ENCODE data around the gene BTBD6. TPM values are rescaled to one million over a fixed set of nuclear protein-coding genes. Genes with fewer than 3 reads are reported as not detected.

The BTBD6 gene
- total RNA-seq, 1 donor from 2014 or later, result 50.6 TPM

DNA sequence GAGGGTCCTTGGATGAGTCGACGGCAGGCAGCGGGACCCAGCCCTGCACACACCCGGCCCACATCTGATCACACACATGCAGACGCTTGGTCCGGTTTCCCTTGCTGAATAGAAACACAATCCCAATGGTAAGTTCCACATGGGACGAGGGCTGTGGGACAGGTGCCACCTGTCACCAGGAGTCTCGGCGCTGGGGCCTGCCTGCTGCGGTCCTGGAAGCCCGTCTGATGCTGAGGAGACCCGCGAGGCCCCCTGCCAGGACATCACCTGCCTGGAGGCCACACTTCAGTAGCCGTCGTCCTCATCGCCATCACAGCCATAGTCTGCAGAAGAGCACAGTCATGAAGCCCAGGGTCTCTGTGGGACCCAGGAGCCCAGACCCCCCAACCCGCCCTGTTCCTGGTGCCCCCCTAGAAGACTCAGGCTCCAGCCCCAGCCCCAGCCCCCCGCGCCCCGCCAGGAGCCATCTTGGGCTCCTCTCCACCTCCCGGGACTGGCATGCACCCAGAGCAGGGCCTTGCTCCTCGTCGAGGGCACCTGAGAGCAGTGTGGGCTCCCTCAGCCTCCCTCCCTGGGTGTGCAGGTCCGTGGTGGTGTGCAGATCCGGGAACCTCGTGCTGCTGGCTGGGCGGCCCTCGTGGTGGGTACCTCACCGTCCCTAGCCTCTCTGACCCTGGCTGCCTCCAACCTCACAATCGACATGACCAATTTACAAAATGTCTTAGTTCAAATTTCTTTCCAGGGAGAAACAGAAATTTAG is 37.9 kb upstream of the BTBD6 start:
- Histone ChIP-seq H3K4me3 (ENCODE audit: low read length in 3 of 3) (no peak overlapping the region), H3K27me3 (ENCODE audit: control insufficient read depth in 3 of 3, insufficient read depth in 3 of 3, low read length in 3 of 3) (no peaks in the 10 kb centered on the region), H3K9ac (ENCODE audit: low read depth in 1 of 3, low read length in 3 of 3) (no peak overlapping the region), H3K9me3 (ENCODE audit: control insufficient read depth in 3 of 3, low read length in 3 of 3) (no peaks in the 10 kb centered on the region), H3K27ac (ENCODE audit: low read depth, low read length) (no peak overlapping the region), H3K36me3 (ENCODE audit: control insufficient read depth in 3 of 3, insufficient read depth in 3 of 3, low read length in 3 of 3) (peaks cover 13 to 22% (median 18%) of the 10 kb centered on the region in 3 donors), H3K4me1 (ENCODE audit: control insufficient read depth in 3 of 3, insufficient read depth in 3 of 3, low read length in 3 of 3) (peaks cover 13 to 38% (median 16%) of the 10 kb centered on the region in 3 donors)

DNA sequence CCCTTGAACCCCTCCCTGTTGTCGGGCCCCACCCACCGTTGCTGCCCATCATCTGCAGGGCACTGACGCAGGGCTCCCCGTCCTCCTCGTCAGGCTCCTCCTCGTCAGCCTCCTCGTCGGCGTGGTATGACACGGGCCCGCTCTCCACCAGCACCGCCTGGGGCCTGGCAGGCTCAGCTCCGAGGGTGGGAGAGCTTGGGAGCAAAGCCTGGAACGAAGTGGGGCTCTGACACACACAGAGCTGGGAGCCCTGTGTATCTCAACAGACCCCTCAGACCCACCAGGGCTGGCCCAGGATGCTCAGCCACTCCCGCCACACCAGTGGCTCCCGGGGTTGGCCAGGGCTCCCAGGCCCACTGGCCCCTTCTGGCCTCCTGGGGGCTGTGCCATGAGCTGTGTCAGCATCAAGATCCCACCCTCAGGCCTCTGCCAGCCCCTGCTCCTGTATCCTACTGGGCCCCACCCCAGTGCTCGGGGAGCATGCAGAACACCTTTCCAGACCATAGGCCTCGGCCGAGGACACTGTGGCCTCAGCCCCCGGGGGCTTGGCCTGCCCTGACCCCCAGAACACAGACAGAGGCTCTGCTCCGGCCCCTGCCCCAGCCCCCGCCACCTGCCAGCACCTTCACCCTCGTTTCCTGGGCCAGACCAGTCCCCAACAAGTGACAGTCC is 37.1 kb upstream of the BTBD6 start:
- Histone ChIP-seq H3K9ac (ENCODE audit: low read depth in 1 of 3, low read length in 3 of 3) (no peak overlapping the region), H3K9me3 (ENCODE audit: control insufficient read depth in 3 of 3, low read length in 3 of 3) (no peaks in the 10 kb centered on the region), H3K4me3 (ENCODE audit: low read length in 3 of 3) (no peak overlapping the region), H3K27ac (ENCODE audit: low read depth, low read length) (no peak overlapping the region), H3K4me1 (ENCODE audit: control insufficient read depth in 3 of 3, insufficient read depth in 3 of 3, low read length in 3 of 3) (peaks cover 9 to 38% (median 12%) of the 10 kb centered on the region in 3 donors), H3K36me3 (ENCODE audit: control insufficient read depth in 3 of 3, insufficient read depth in 3 of 3, low read length in 3 of 3) (peaks cover 13 to 26% (median 25%) of the 10 kb centered on the region in 3 donors), H3K27me3 (ENCODE audit: control insufficient read depth in 3 of 3, insufficient read depth in 3 of 3, low read length in 3 of 3) (no peaks in the 10 kb centered on the region)

DNA sequence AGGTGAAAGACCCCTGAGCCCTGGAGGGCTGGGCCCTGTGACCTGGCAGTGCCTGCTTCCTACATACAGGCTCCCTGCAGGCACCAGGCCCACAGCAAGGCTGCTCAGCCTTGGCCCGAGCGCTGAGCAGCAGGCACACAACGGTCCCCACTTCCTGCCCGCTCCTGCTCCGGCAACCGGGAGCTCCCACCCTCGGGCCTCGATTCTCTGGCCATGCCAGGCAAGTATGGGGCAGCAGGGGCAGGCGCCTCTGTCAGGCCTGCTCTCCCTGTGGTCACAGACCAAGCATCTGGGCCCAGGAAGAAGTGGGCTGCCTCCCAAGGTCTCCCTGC is 36.6 kb upstream of the BTBD6 start:
- Histone ChIP-seq H3K4me1 (ENCODE audit: control insufficient read depth in 3 of 3, insufficient read depth in 3 of 3, low read length in 3 of 3) (peaks cover 9 to 39% (median 13%) of the 10 kb centered on the region in 3 donors), H3K27ac (ENCODE audit: low read depth, low read length) (no peak overlapping the region), H3K9me3 (ENCODE audit: control insufficient read depth in 3 of 3, low read length in 3 of 3) (no peaks in the 10 kb centered on the region), H3K27me3 (ENCODE audit: control insufficient read depth in 3 of 3, insufficient read depth in 3 of 3, low read length in 3 of 3) (no peaks in the 10 kb centered on the region), H3K36me3 (ENCODE audit: control insufficient read depth in 3 of 3, insufficient read depth in 3 of 3, low read length in 3 of 3) (peaks cover 13 to 29% (median 26%) of the 10 kb centered on the region in 3 donors), H3K4me3 (ENCODE audit: low read length in 3 of 3) (no peak overlapping the region), H3K9ac (ENCODE audit: low read depth in 1 of 3, low read length in 3 of 3) (no peak overlapping the region)

DNA sequence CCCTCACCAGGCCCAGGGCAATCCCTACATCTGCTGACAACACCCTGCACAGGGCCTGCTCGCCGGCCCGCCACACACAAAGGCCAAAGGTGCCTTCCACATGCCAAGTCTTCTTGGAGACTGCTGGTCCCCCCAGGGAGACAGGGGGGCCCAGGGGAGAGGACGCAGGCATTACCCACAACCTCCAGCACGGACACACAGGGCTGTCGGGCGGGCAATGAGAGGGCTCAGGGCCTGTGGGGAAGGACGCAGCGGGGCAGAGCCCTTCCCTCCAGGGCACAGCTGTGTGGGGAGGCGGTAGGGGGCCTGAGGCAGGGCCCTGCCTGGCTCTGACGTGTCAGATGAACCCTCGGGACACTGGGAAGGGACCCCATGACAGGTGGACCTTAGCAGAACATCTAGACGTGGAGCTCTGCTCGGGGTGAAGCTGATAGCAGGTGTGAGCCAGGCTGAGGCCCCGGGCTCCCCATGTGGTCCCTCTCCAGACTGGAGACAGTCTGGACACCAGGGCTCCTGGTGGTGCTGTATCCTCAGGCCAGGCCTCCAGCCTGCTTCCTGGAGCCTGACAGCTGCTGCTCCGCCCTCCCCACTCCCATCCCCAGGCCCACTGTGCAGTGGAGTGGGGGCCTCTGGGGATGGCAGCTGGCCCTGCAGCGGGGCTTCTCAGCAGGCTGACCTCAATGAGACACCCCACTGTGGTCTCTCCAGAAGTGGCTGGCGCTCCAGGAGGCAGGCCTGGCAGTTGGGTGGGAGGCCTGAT is 35.6 kb upstream of the BTBD6 start:
- Histone ChIP-seq H3K4me3 (ENCODE audit: low read length in 3 of 3) (no peak overlapping the region), H3K27me3 (ENCODE audit: control insufficient read depth in 3 of 3, insufficient read depth in 3 of 3, low read length in 3 of 3) (no peaks in the 10 kb centered on the region), H3K9ac (ENCODE audit: low read depth in 1 of 3, low read length in 3 of 3) (no peak overlapping the region), H3K9me3 (ENCODE audit: control insufficient read depth in 3 of 3, low read length in 3 of 3) (no peaks in the 10 kb centered on the region), H3K4me1 (ENCODE audit: control insufficient read depth in 3 of 3, insufficient read depth in 3 of 3, low read length in 3 of 3) (peaks cover 9 to 29% (median 13%) of the 10 kb centered on the region in 3 donors), H3K27ac (ENCODE audit: low read depth, low read length) (no peak overlapping the region), H3K36me3 (ENCODE audit: control insufficient read depth in 3 of 3, insufficient read depth in 3 of 3, low read length in 3 of 3) (peaks cover 22 to 36% (median 35%) of the 10 kb centered on the region in 3 donors)

DNA sequence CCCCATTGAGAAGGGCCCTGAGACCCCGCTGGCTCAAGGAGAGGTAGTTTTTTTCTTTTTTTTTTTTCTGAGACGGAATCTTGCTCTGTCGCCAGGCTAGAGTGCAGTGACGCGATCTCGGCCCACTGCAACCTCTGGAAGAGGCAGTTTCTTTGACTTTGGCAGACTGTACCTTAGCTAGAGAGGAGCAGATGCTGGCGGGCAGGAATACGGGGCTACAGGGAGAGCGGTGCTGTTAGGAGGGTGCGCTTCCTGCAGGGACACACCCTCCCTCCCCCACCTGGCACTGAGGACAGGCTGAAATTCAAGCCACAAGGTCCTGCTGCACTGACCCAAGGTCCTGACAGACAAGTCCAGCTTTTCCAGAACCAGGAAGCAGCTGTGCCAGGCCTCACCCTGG is 35.0 kb upstream of the BTBD6 start:
- peaks cover 28 to 43% (median 40%) of the 10 kb centered on the region in 3 donors for H3K36me3 ChIP-seq (ENCODE audit: control insufficient read depth in 3 of 3, insufficient read depth in 3 of 3, low read length in 3 of 3)
- no peak overlapping the region for H3K27ac ChIP-seq (ENCODE audit: low read depth, low read length)
- H3K27me3 ChIP-seq (ENCODE audit: control insufficient read depth in 3 of 3, insufficient read depth in 3 of 3, low read length in 3 of 3), result no peaks in the 10 kb centered on the region
- H3K4me3 ChIP-seq (ENCODE audit: low read length in 3 of 3), result no peak overlapping the region
- H3K4me1 ChIP-seq (ENCODE audit: control insufficient read depth in 3 of 3, insufficient read depth in 3 of 3, low read length in 3 of 3), result peaks cover 9 to 29% (median 13%) of the 10 kb centered on the region in 3 donors
- H3K9me3 ChIP-seq (ENCODE audit: control insufficient read depth in 3 of 3, low read length in 3 of 3), result no peaks in the 10 kb centered on the region
- peak overlapping the region in 1 of 3 donors; percentile 40 for H3K9ac ChIP-seq (ENCODE audit: low read depth in 1 of 3, low read length in 3 of 3)

DNA sequence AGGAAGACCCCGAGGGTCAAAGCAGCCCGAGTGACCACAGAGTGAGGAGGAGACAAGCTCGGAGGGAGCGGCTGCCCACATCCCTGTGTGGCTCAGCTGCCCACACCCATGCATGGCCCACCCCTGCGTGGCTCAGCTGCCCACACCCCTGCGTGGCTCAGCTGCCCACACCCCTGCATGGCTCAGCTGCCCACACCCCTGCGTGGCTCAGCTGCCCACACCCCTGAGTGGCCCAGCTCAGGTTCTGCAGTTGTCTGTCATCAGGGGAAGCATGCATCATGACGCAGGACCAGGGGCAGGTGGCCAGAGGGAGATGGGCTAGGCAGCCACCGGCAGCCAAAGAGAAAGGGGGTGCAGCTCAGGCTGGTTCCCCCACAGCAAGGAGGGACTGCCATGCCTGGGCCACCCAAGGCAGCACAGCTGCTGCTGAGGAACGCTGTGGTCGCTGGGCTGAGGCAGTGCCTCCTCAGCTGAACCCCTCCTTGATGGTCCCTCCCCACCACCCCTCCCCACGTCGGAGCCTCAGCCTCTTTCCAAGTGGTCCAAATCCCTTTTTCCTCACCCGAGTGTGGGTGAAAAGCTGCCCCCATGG is 33.9 kb upstream of the BTBD6 start:
- Histone ChIP-seq H3K9ac (ENCODE audit: low read depth in 1 of 3, low read length in 3 of 3) (peak overlapping the region in 1 of 3 donors; percentile 40), H3K27ac (ENCODE audit: low read depth, low read length) (no peak overlapping the region), H3K27me3 (ENCODE audit: control insufficient read depth in 3 of 3, insufficient read depth in 3 of 3, low read length in 3 of 3) (no peaks in the 10 kb centered on the region), H3K36me3 (ENCODE audit: control insufficient read depth in 3 of 3, insufficient read depth in 3 of 3, low read length in 3 of 3) (peaks cover 38 to 50% (median 48%) of the 10 kb centered on the region in 3 donors), H3K4me3 (ENCODE audit: low read length in 3 of 3) (no peak overlapping the region), H3K9me3 (ENCODE audit: control insufficient read depth in 3 of 3, low read length in 3 of 3) (no peaks in the 10 kb centered on the region), H3K4me1 (ENCODE audit: control insufficient read depth in 3 of 3, insufficient read depth in 3 of 3, low read length in 3 of 3) (peaks cover 9 to 29% (median 13%) of the 10 kb centered on the region in 3 donors)

DNA sequence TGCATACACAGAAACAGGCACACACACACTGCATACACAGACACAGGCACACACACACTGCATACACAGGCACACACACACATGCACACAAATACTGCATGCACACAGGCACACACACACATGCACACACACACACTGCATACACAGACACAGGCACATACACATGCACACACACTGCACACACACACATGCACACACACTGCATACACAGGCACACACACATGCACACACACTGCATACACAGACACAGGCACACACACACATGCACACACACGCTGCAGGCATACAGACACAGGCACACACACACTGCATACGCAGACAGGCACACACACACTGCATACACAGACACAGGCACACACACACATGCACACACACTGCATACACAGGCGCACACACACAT is 32.7 kb upstream of the BTBD6 start:
- Histone ChIP-seq H3K4me3 (ENCODE audit: low read length in 3 of 3) (no peak overlapping the region), H3K4me1 (ENCODE audit: control insufficient read depth in 3 of 3, insufficient read depth in 3 of 3, low read length in 3 of 3) (peaks cover 9 to 29% (median 13%) of the 10 kb centered on the region in 3 donors), H3K27me3 (ENCODE audit: control insufficient read depth in 3 of 3, insufficient read depth in 3 of 3, low read length in 3 of 3) (no peaks in the 10 kb centered on the region), H3K9me3 (ENCODE audit: control insufficient read depth in 3 of 3, low read length in 3 of 3) (no peaks in the 10 kb centered on the region), H3K36me3 (ENCODE audit: control insufficient read depth in 3 of 3, insufficient read depth in 3 of 3, low read length in 3 of 3) (peaks cover 39 to 55% (median 45%) of the 10 kb centered on the region in 3 donors), H3K9ac (ENCODE audit: low read depth in 1 of 3, low read length in 3 of 3) (no peak overlapping the region), H3K27ac (ENCODE audit: low read depth, low read length) (no peak overlapping the region)

DNA sequence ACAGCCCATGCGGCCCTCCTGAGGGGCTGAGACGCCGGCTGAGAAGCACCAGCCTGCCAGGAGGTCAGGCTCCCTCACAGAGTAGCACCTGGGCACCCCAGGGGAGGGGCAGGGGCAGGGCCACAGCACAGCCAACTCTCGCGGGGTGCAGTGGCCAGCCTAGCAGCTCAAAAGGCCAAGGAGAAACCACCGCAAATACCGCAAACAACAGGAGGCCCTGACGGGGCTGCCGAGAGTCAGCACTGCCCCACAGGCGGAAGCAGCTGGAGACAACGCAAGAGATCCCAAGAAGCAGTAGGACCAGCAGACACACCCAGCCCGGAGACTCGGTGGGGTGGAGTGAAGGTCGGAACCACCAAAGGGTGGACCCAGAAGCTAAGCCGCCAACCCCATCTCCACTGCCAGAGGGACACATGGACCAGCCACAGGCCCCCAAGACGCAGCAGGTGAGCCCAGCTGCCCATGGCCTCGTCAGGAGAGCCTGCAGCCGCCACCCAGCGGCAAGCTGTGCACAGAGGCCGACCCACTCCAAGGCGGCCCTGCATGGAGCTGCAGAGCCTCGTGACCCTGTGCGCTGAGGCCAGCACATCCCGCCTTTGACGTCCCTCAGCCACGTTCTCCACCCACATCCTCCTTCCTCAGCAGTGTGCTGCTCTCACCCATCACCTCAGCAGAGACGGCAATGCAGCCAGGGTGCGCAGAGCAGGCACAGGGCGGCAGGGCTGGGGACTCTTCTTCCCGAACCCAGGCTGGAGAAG is 31.7 kb upstream of the BTBD6 start:
- no peak overlapping the region for H3K9ac ChIP-seq (ENCODE audit: low read depth in 1 of 3, low read length in 3 of 3)
- no peak overlapping the region for H3K4me3 ChIP-seq (ENCODE audit: low read length in 3 of 3)
- no peak overlapping the region for H3K27ac ChIP-seq (ENCODE audit: low read depth, low read length)
- no peaks in the 10 kb centered on the region for H3K9me3 ChIP-seq (ENCODE audit: control insufficient read depth in 3 of 3, low read length in 3 of 3)
- peaks cover 43 to 61% (median 55%) of the 10 kb centered on the region in 3 donors for H3K36me3 ChIP-seq (ENCODE audit: control insufficient read depth in 3 of 3, insufficient read depth in 3 of 3, low read length in 3 of 3)
- H3K4me1 ChIP-seq (ENCODE audit: control insufficient read depth in 3 of 3, insufficient read depth in 3 of 3, low read length in 3 of 3), result peaks cover 9 to 29% (median 13%) of the 10 kb centered on the region in 3 donors
- H3K27me3 ChIP-seq (ENCODE audit: control insufficient read depth in 3 of 3, insufficient read depth in 3 of 3, low read length in 3 of 3), result no peaks in the 10 kb centered on the region

DNA sequence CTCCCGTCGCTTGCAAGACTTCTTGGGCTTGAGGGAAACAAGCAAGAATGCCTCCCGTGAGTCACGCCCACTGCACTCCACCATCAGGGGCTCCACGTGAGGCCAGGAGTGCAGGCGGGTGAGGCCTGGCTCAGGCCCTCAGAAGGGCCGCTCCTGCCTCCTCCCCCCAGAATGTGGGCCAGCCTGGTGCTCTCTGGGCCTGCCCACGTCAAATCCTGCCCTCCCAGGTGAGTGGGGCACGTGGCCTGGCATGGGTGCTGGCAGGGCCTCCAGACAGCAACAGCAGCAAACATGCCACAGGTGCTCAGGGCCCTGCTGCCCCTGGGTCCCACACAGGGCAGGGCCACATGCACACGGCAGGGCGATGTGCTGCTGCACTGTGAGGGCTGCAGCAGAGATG is 30.6 kb upstream of the BTBD6 start:
- H3K27me3 ChIP-seq (ENCODE audit: control insufficient read depth in 3 of 3, insufficient read depth in 3 of 3, low read length in 3 of 3), result no peaks in the 10 kb centered on the region
- H3K9me3 ChIP-seq (ENCODE audit: control insufficient read depth in 3 of 3, low read length in 3 of 3), result no peaks in the 10 kb centered on the region
- no peak overlapping the region for H3K9ac ChIP-seq (ENCODE audit: low read depth in 1 of 3, low read length in 3 of 3)
- H3K4me3 ChIP-seq (ENCODE audit: low read length in 3 of 3), result no peak overlapping the region
- peaks cover 9 to 29% (median 13%) of the 10 kb centered on the region in 3 donors for H3K4me1 ChIP-seq (ENCODE audit: control insufficient read depth in 3 of 3, insufficient read depth in 3 of 3, low read length in 3 of 3)
- peaks cover 40 to 60% (median 51%) of the 10 kb centered on the region in 3 donors for H3K36me3 ChIP-seq (ENCODE audit: control insufficient read depth in 3 of 3, insufficient read depth in 3 of 3, low read length in 3 of 3)
- no peak overlapping the region for H3K27ac ChIP-seq (ENCODE audit: low read depth, low read length)
